Common myeloid progenitor, CD34-positive (primary cell): Measurements from ENCODE around the gene ETFB.

ENCODE experiments used
- CTCF ChIA-PET: fragments of 350-600 bp; sonication (Branson Sonifier 250); formaldehyde crosslinking; loops from one replicate; lab custom pipeline; 2021; ENCODE audit warnings: antibody characterized with exemption; lab: Charles Lee
- POLR2A ChIA-PET: fragments of 350-600 bp; sonication (Branson Sonifier 250); formaldehyde crosslinking; loops from one replicate; lab custom pipeline; 2021; ENCODE audit warnings: antibody characterized with exemption; lab: Charles Lee
- DNase-seq, 3 donors: peaks; one replicate each; pipeline versions ENCODE4 v3.0.0 to v3.0.0-alpha.2; 2013
- H3K27ac ChIP-seq, 2 experiments: 1 replicate in 1 of 2; 2 replicates in 1 of 2; pipeline ENCODE4 v1.7.0; 2013; ENCODE audit warnings: inconsistent platforms in 2 of 2, low read length in 2 of 2, mild to moderate bottlenecking in 2 of 2, low read depth in 1 of 2, moderate library complexity in 1 of 2; ENCODE audit not compliant: severe bottlenecking in 2 of 2, insufficient read depth in 1 of 2, poor library complexity in 1 of 2
- H3K27me3 ChIP-seq, 5 experiments: replicated peaks in 2 of 5; 1 replicate in 3 of 5; 2 replicates in 2 of 5; pipeline versions ENCODE4 v1.6.1 to v1.7.0; 2013; ENCODE audit warnings: low read length in 4 of 5, mild to moderate bottlenecking in 2 of 5, moderate library complexity in 2 of 5, inconsistent platforms in 1 of 5; ENCODE audit not compliant: insufficient read depth in 5 of 5, control insufficient read depth in 4 of 5
- H3K36me3 ChIP-seq, 4 experiments: 1 replicate in 2 of 4; 2 replicates in 2 of 4; pipeline versions ENCODE4 v1.6.1 to v1.7.0; 2013; ENCODE audit warnings: low read length in 3 of 4, control low read depth in 1 of 4, mild to moderate bottlenecking in 1 of 4; ENCODE audit not compliant: control insufficient read depth in 4 of 4, insufficient read depth in 4 of 4
- H3K4me1 ChIP-seq, 4 experiments: 1 replicate in 3 of 4; 2 replicates in 1 of 4; pipeline versions ENCODE4 v1.6.1 to v1.7.1; 2013; ENCODE audit warnings: low read length in 3 of 4, mild to moderate bottlenecking in 3 of 4, control low read depth in 1 of 4, inconsistent platforms in 1 of 4, moderate library complexity in 1 of 4; ENCODE audit not compliant: control insufficient read depth in 4 of 4, insufficient read depth in 4 of 4; ENCODE audit errors: control extremely low read depth in 1 of 4
- H3K4me3 ChIP-seq, 7 experiments: 1 replicate in 4 of 7; 2 replicates in 3 of 7; pipeline versions ENCODE4 v1.5.1 to v1.7.0; 2013; ENCODE audit warnings: mild to moderate bottlenecking in 7 of 7, low read length in 6 of 7, moderate library complexity in 6 of 7, inconsistent platforms in 2 of 7, low read depth in 2 of 7, control low read depth in 1 of 7; ENCODE audit not compliant: insufficient read depth in 4 of 7, control insufficient read depth in 1 of 7; ENCODE audit errors: extremely low read depth in 1 of 7
- H3K9me3 ChIP-seq, 5 experiments: 1 replicate in 4 of 5; 2 replicates in 1 of 5; pipeline versions ENCODE4 v1.6.1 to v1.7.1; 2013; ENCODE audit warnings: low read length in 4 of 5, mild to moderate bottlenecking in 2 of 5, inconsistent platforms in 1 of 5, low read depth in 1 of 5, moderate library complexity in 1 of 5; ENCODE audit not compliant: control insufficient read depth in 4 of 5, insufficient read depth in 2 of 5; ENCODE audit errors: control extremely low read depth in 1 of 5
- WGBS: methylation state at CpG from one replicate; pipeline ENCODE4 v1.1.5; 2013; ENCODE audit not compliant: insufficient coverage; 5-methylcytosine and 5-hydroxymethylcytosine counted together

Gene ETFB

GRCh38 chr19:51323481-51324166 is 42.6 kb downstream of the ETFB start:
- H3K36me3 ChIP-seq: no peaks in the 10 kb centered on the region
- CTCF ChIA-PET: interaction anchor here (1.2 kb wide), 1 partner anchor 97 kb away, joined by 3 read pairs; no protein-coding TSS in a partner anchor
- peaks cover 0 to 26% (median 23%) of the 10 kb centered on the region in 4 experiments for H3K4me1 ChIP-seq
- H3K4me3 ChIP-seq: no peak overlapping the region
- WGBS: 89% methylated on average over 21 of the region's 29 CpGs
- POLR2A ChIA-PET: no interaction called here
- peaks cover 2 to 59% (median 32%) of the 10 kb centered on the region in 5 experiments for H3K27me3 ChIP-seq
- no peaks in the 10 kb centered on the region for H3K9me3 ChIP-seq
- no peak for DNase-seq
- H3K27ac ChIP-seq: no peak overlapping the region

GRCh38 chr19:51321799-51322198 is 44.4 kb downstream of the ETFB start:
- Histone ChIP-seq H3K4me1 (peaks cover 0 to 11% (median 10%) of the 10 kb centered on the region in 4 experiments), H3K9me3 (no peaks in the 10 kb centered on the region), H3K36me3 (no peaks in the 10 kb centered on the region), H3K4me3 (no peak overlapping the region), H3K27ac (no peak overlapping the region), H3K27me3 (peaks cover 0 to 42% (median 24%) of the 10 kb centered on the region in 5 experiments)
- ChIA-PET POLR2A (no interaction called here), CTCF (no interaction called here)
- WGBS: 89% methylated on average over 12 of the region's 14 CpGs
- no peak for DNase-seq

- H3K4me3 ChIP-seq: no peak overlapping the region
- ChIA-PET CTCF (no interaction called here), POLR2A (no interaction called here)
- H3K4me1 ChIP-seq: no peaks in the 10 kb centered on the region
- WGBS: 79% methylated on average over 5 of the region's 14 CpGs
- no peak overlapping the region for H3K27ac ChIP-seq
- no peaks in the 10 kb centered on the region for H3K36me3 ChIP-seq
- H3K9me3 ChIP-seq: no peaks in the 10 kb centered on the region
- H3K27me3 ChIP-seq: peaks cover 0 to 27% (median 16%) of the 10 kb centered on the region in 5 experiments
- DNase-seq: no peak
Observed at GRCh38 chr19:51320280-51320657, 45.9 kb downstream of the ETFB start.

GRCh38 chr19:51319649-51320279 is 46.4 kb downstream of the ETFB start:
- POLR2A ChIA-PET: no interaction called here
- CTCF ChIA-PET: no interaction called here

GRCh38 chr19:51318687-51319648 is 47.2 kb downstream of the ETFB start:
- Histone ChIP-seq H3K27me3 (peaks cover 0 to 17% (median 10%) of the 10 kb centered on the region in 5 experiments), H3K4me1 (peaks cover 0 to 4% (median 4%) of the 10 kb centered on the region in 4 experiments), H3K27ac (no peak overlapping the region), H3K9me3 (peaks cover 0 to 5% (median 0%) of the 10 kb centered on the region in 5 experiments), H3K4me3 (no peak overlapping the region), H3K36me3 (no peaks in the 10 kb centered on the region)
- DNase-seq: peak in 2 of 3 donors; percentile 37 to 38
- POLR2A ChIA-PET: no interaction called here
- 82% methylated on average over 18 of the region's 23 CpGs for WGBS
- CTCF ChIA-PET: interaction anchor here (0.7 kb wide), 1 partner anchor 510 kb away, joined by 3 read pairs; no protein-coding TSS in a partner anchor

More at GRCh38 chr19:51319649-51320279, 46.4 kb downstream of the ETFB start:
- DNase-seq: no peak
- H3K4me3 ChIP-seq: no peak overlapping the region
- 90% methylated on average over 4 of the region's 14 CpGs for whole genome bisulfite sequencing
- H3K9me3 ChIP-seq: peaks cover 0 to under 1% (median 0%) of the 10 kb centered on the region in 5 experiments
- peaks cover 0 to 23% (median 16%) of the 10 kb centered on the region in 5 experiments for H3K27me3 ChIP-seq
- no peaks in the 10 kb centered on the region for H3K36me3 ChIP-seq
- H3K27ac ChIP-seq: no peak overlapping the region
- H3K4me1 ChIP-seq: no peaks in the 10 kb centered on the region

GRCh38 chr19:51317968-51318367 is 48.2 kb downstream of the ETFB start:
- ChIA-PET CTCF (no interaction called here), POLR2A (interaction anchor here (0.6 kb wide), 1 partner anchor 734 kb away, joined by 3 read pairs; no protein-coding TSS in a partner anchor)
- Histone ChIP-seq H3K4me3 (no peak overlapping the region), H3K36me3 (no peaks in the 10 kb centered on the region), H3K27ac (no peak overlapping the region), H3K4me1 (peaks cover 0 to 11% (median 10%) of the 10 kb centered on the region in 4 experiments), H3K9me3 (peaks cover 0 to 5% (median 0%) of the 10 kb centered on the region in 5 experiments), H3K27me3 (peaks cover 0 to 13% (median 5%) of the 10 kb centered on the region in 5 experiments)
- WGBS: no CpG with 5 or more reads among the region's 1 CpG
- DNase-seq: no peak
